ENCODE data around the gene CEP63. TPM values are rescaled to one million over a fixed set of nuclear protein-coding genes. Genes with fewer than 3 reads are reported as not detected.

CEP63 gene
- total and polyA plus RNA-seq, 9 of the 15 experiments (the other 6 are each of a cell fraction or from before 2014, with no cell fraction given), result 5.1 to 17.8 (median 10.6) TPM

DNA sequence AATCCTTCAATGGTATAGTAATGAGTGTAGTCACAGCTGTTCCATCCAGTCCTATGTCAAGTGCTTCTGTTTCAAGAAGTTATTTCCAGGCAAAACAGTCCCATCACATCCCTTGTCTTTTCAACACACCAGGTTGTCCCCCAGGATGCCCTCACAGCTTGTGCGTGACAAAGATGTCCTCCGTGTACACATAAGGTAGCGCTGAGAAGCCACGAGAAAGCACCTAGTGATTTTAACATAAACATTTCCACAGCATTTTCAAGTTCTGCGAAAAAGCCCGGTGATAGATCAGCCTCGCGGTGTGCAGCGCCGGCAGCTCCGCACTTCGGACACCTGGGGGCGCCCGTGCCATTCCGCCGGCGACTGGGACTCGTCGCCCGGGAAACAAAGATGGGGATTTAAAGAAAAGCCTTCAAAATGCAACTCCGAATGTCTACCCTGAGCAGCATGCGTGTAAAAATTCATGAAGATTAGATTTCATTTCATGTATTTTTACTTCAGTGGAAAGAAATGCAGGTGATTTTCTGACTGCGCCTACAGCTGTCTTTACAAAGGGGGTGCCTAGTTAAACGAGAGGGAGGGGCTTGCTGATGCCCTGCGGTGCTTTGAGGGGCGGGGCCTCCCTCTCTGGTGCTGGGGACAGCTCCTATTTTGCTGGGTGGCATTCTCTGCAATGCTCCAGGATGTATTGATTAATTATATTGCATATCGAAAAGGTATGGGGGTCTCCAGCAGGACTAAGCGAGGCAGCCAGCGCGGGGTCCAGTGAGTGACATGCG lies 115.0 kb downstream of the CEP63 start (continued):
- TF ChIP-seq, protein P1, sequence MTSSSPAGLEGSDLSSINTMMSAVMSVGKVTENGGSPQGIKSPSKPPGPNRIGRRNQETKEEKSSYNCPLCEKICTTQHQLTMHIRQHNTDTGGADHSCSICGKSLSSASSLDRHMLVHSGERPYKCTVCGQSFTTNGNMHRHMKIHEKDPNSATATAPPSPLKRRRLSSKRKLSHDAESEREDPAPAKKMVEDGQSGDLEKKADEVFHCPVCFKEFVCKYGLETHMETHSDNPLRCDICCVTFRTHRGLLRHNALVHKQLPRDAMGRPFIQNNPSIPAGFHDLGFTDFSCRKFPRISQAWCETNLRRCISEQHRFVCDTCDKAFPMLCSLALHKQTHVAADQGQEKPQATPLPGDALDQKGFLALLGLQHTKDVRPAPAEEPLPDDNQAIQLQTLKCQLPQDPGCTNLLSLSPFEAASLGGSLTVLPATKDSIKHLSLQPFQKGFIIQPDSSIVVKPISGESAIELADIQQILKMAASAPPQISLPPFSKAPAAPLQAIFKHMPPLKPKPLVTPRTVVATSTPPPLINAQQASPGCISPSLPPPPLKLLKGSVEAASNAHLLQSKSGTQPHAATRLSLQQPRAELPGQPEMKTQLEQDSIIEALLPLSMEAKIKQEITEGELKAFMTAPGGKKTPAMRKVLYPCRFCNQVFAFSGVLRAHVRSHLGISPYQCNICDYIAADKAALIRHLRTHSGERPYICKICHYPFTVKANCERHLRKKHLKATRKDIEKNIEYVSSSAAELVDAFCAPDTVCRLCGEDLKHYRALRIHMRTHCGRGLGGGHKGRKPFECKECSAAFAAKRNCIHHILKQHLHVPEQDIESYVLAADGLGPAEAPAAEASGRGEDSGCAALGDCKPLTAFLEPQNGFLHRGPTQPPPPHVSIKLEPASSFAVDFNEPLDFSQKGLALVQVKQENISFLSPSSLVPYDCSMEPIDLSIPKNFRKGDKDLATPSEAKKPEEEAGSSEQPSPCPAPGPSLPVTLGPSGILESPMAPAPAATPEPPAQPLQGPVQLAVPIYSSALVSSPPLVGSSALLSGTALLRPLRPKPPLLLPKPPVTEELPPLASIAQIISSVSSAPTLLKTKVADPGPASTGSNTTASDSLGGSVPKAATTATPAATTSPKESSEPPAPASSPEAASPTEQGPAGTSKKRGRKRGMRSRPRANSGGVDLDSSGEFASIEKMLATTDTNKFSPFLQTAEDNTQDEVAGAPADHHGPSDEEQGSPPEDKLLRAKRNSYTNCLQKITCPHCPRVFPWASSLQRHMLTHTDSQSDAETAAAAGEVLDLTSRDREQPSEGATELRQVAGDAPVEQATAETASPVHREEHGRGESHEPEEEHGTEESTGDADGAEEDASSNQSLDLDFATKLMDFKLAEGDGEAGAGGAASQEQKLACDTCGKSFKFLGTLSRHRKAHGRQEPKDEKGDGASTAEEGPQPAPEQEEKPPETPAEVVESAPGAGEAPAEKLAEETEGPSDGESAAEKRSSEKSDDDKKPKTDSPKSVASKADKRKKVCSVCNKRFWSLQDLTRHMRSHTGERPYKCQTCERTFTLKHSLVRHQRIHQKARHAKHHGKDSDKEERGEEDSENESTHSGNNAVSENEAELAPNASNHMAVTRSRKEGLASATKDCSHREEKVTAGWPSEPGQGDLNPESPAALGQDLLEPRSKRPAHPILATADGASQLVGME (CRISPR knock-in tag; IDR thresholded peaks at IDR 0.05), result no peak
- TF ChIP-seq SRF (CRISPR knock-in tag; IDR thresholded peaks at IDR 0.05), result no peak
- TF ChIP-seq, protein P2, sequence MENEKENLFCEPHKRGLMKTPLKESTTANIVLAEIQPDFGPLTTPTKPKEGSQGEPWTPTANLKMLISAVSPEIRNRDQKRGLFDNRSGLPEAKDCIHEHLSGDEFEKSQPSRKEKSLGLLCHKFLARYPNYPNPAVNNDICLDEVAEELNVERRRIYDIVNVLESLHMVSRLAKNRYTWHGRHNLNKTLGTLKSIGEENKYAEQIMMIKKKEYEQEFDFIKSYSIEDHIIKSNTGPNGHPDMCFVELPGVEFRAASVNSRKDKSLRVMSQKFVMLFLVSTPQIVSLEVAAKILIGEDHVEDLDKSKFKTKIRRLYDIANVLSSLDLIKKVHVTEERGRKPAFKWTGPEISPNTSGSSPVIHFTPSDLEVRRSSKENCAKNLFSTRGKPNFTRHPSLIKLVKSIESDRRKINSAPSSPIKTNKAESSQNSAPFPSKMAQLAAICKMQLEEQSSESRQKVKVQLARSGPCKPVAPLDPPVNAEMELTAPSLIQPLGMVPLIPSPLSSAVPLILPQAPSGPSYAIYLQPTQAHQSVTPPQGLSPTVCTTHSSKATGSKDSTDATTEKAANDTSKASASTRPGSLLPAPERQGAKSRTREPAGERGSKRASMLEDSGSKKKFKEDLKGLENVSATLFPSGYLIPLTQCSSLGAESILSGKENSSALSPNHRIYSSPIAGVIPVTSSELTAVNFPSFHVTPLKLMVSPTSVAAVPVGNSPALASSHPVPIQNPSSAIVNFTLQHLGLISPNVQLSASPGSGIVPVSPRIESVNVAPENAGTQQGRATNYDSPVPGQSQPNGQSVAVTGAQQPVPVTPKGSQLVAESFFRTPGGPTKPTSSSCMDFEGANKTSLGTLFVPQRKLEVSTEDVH (IDR thresholded peaks at IDR 0.05; ENCODE audit: low read depth, partially characterized antibody), result no peak
- no peak for TF ChIP-seq FOXA3 (CRISPR knock-in tag; conservative IDR thresholded peaks at IDR 0.05 in 1 of 2, IDR thresholded peaks at IDR 0.05 in 1 of 2)
- TF ChIP-seq OTX1 (CRISPR knock-in tag; IDR thresholded peaks at IDR 0.05), result no peak
- TF ChIP-seq ZNF133 (CRISPR knock-in tag; IDR thresholded peaks at IDR 0.05), result no peak
- TF ChIP-seq ZNF436 (CRISPR knock-in tag; IDR thresholded peaks at IDR 0.05), result no peak
- no peak for TF ChIP-seq TBP (optimal IDR thresholded peaks at IDR 0.05; ENCODE audit: low read depth, low read length)
- no peak for TF ChIP-seq ZNF174 (CRISPR knock-in tag; IDR thresholded peaks at IDR 0.05)
- no peak for TF ChIP-seq XRCC3 (IDR thresholded peaks at IDR 0.05)
- TF ChIP-seq YY1 (IDR thresholded peaks at IDR 0.05; ENCODE audit: borderline replicate concordance in 1 of 3, control insufficient read depth in 1 of 3, extremely low read depth in 1 of 3, insufficient read depth in 3 of 3, insufficient read length in 1 of 3, insufficient replicate concordance in 2 of 3, low read depth in 1 of 3, low read length in 2 of 3), result no peak
- TF ChIP-seq POLR2B (IDR thresholded peaks at IDR 0.05; ENCODE audit: low read depth, partially characterized antibody), result no peak
- no peak for TF ChIP-seq EZH2 (IDR thresholded peaks at IDR 0.05; ENCODE audit: borderline replicate concordance, low read depth, low read length)
- TF ChIP-seq ZNF384 (IDR thresholded peaks at IDR 0.05; ENCODE audit: low read depth, low read length), result no peak
- no peak for TF ChIP-seq HNRNPUL1 (IDR thresholded peaks at IDR 0.05; ENCODE audit: low read length)
- TF ChIP-seq ZBED1 (IDR thresholded peaks at IDR 0.05), result no peak
- TF ChIP-seq ZNF124 (CRISPR knock-in tag; IDR thresholded peaks at IDR 0.05), result no peak
- no peak for TF ChIP-seq HDAC6 (IDR thresholded peaks at IDR 0.05; ENCODE audit: low read depth, low read length)
